HCT116 (cell line): Measurements from ENCODE around the gene CACNA1E.

ENCODE experiments used
- ATF3 ChIP-seq: IDR thresholded peaks from 2 replicates; pipeline ENCODE4 v1.6.1; 2012
- CTCF ChIP-seq, 3 experiments: fragments of 200-600 bp in 1 of 3; sonication (generic) in 1 of 3; IDR thresholded peaks in 2 of 3; conservative IDR thresholded peaks in 1 of 3; 2 replicates each; pipeline ENCODE4 v1.5.1; 2012 to 2017; ENCODE audit warnings: low read depth in 2 of 3, low read length in 2 of 3, antibody characterized with exemption in 1 of 3, borderline replicate concordance in 1 of 3, control low read depth in 1 of 3, mild to moderate bottlenecking in 1 of 3, mixed read lengths in 1 of 3, mixed run types in 1 of 3, moderate library complexity in 1 of 3; ENCODE audit not compliant: insufficient read depth in 1 of 3
- EZH2 ChIP-seq: fragments of 200-600 bp; sonication (generic); IDR thresholded peaks from 2 replicates; pipeline ENCODE4 v1.6.1; 2017; ENCODE audit warnings: antibody characterized with exemption, mixed run types
- JUND ChIP-seq: IDR thresholded peaks from 2 replicates; pipeline ENCODE4 v1.6.1; 2012
- POLR2A ChIP-seq: IDR thresholded peaks from 2 replicates; pipeline ENCODE4 v1.7.0; 2011; ENCODE audit warnings: borderline replicate concordance; ENCODE audit not compliant: insufficient read depth, insufficient read length; ENCODE audit errors: extremely low read depth
- POLR2AphosphoS5 ChIP-seq: IDR thresholded peaks from 2 replicates; pipeline ENCODE4 v1.6.1; 2011; ENCODE audit warnings: mild to moderate bottlenecking, low read depth, low read length, moderate library complexity
- REST ChIP-seq: IDR thresholded peaks from 2 replicates; pipeline ENCODE4 v1.6.1; 2012; ENCODE audit warnings: low read depth
- TF ChIP-seq, protein P1 (sequence below): IDR thresholded peaks from 2 replicates; pipeline ENCODE4 v1.6.1; 2012

DNA sequence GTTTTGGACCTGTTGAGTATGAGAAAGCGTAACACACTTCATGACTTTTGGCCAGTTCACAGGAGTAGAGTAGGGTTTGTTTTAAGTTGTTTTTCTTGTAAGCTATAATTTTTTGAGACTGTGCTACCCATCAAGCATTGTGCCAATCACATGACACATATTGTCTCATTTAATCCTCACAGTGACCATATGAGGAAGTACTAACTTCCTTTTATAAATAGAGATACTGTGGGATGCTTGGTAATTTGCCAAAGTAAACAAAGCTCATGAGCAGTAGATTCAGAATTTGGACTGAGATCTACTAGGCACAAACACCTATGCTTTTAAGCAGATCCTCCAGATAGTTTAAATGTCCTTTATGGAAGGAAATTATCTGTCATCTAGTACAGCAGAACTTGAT, 178.3 kb downstream of the CACNA1E start:
- no peak for TF ChIP-seq CTCF (IDR thresholded peaks at IDR 0.05 in 2 of 3, conservative IDR thresholded peaks at IDR 0.05 in 1 of 3; ENCODE audit: borderline replicate concordance in 1 of 3, insufficient read depth in 1 of 3, low read depth in 2 of 3, low read length in 2 of 3)
- TF ChIP-seq POLR2A, result no peak
- no peak for TF ChIP-seq JUND
- TF ChIP-seq EZH2, result no peak
- no peak for TF ChIP-seq POLR2AphosphoS5
- TF ChIP-seq ATF3, result no peak
- TF ChIP-seq, protein P1, sequence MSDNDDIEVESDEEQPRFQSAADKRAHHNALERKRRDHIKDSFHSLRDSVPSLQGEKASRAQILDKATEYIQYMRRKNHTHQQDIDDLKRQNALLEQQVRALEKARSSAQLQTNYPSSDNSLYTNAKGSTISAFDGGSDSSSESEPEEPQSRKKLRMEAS, result no peak
- TF ChIP-seq REST, result no peak
